ENCODE data around the gene DIAPH2.
A peak's percentile ranks its signal among the peaks of the same experiment; 100 is the strongest.

DIAPH2 gene

DNA sequence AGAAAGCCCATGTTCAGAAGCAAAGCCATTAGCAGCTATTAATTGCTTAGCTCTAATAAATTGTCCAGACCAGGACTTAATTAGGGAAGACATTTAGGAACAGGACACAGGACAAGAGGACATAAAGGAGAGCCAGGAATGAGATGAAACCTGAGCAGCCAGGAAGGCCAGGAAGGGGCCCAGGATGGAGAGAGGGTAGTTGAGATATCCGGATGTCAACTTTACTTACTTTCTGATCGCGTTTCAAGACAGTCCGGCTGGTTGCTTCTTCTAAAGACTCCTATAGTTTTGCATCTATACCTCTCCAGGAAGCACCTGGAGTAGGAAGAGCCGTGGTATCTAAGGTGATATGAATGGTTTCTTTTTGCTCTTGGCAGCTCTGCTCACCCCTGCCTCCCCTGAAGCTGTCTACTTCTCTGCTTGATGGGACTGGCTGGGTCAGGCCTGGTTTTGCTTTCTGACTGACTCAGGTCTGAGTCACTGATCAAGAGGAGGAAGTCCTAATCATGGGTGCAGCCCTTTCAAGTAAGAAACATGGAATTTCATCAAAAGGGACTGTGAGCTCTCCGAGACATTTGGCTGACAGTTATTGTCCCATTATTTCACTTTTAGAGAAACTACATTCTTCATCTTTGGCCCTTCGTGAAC is 932.4 kb downstream of the DIAPH2 start:
- peak; percentile 71 for DNase-seq

DNA sequence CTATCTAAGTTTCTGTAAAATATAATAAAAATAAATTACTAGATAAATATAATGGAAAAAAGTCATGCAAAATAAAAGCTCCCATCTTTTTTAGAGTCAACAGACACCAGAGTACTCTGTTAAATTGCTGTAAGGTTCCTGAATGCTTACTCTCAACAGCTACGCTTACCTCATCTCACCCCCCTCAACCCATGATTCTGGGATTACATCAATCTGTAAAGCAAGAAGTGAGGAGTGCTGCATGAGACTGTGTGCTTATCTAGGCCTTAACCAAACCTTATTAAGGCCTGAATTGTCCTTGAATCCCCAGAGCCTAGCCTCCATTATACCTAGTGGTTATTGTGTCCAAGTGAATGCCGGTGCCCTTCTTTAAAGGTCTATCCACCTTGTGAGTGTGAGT is 934.9 kb downstream of the DIAPH2 start:
- DNase-seq, result no peak

DNA sequence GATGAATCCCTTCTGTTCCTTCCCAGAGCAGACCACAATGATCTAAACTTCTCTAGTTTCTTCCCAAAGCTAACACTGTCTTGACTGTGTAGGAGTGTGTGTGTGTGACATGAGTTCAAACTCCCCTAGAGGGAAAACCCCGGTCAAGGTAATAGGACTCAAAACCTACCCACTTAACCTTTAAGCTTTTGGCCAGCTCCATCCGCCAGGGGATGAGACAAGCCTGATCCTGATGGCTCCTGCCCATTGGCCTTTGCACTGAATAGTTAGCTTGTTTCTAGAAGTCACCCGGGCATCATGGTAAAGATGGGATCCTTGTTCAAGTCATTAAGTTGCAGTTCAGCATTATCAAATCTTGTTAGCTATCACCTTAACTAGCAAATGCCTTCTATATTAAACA is 937.5 kb downstream of the DIAPH2 start:
- DNase-seq, result no peak

DNA sequence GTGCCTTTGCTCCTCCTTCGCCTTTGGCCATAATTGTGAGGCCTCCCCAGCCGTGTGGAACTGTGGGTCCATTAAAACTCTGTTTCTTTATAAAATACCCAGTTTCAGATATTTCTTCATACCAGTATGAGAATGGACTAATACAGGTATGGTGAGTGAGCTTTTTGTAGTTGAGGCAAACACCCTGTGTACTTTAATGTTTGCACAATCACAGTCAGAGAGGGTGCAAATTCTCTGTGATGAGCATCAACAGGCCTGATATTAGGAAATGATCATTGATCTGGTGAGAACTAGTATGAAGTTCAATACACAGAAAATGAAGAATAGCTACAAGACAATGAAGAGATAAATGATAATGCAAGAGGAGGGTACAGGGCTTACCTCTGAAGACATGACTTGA is 943.7 kb downstream of the DIAPH2 start:
- DNase-seq, result no peak

DNA sequence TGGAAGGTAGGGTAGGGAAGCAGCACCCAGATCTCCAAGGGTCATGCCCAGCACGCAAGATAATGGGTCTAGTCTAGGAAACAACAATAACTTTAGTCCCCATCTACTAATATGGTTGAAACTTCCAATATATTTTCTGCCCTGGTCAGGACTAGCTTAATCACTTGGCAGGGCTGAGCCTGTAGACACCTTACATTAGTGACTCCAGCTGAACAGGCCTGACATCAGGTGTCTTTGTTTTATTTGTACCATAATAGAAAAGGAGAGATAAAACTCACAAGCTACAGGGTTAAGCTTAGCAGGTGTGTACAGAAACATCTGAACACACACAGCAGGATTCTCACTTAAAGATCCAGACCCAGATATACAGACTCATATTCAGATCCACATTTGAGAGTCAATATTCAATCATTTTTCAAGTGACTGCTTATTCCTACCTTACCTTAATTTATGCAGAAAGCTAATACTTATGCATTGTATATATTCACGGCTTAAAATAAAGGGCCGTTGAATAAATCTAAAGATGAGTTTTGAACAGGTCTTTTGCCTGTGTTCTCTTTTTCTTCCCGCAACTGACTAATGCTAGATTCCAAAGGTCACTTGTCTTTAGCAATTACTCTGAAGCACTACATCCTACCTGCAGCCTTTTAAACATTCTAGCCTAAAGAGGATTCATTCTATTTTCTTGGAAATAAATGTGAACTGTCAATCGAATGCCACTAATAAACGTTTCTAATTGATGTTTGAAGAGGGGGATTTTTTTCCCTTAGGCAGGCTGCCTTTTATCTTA is 944.4 kb downstream of the DIAPH2 start:
- DNase-seq, result no peak

DNA sequence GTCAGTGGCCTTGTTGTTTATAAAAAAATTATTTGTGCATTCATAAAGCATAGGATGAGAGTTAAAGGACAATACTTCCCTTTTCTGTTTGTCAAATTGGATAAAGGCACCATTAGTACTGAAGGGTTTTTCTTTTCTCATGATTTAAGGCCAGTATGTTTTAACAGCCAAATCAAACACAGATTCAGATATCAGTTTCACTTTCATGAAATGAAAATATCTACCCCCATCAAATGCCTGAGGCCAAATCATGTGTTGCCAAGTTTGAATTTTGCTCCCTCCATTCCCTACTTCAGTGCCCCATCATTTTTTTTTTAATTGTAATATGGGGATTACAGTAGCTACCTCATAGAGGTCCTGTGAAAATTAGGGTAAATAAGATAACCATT is 944.9 kb downstream of the DIAPH2 start:
- DNase-seq, result no peak

DNA sequence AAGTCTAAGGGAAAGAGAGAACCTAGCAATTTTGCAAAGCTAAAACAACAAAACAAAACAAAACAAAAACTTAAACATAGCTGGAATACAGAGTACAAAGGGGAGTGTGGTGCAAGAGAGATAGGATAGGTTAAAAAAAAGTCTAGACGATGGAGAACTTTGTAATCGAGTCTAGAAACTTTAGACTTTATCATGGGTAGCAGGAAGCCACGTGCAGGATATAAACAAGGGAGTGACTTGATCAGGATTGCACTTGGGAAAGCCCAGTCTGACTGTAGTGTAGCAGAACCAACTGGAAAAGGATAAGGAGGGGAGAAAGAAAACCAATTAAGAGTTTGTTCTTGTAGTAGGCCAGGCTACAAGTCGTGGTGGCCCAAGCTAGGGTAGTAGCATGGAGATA is 949.2 kb downstream of the DIAPH2 start:
- DNase-seq, result no peak

DNA sequence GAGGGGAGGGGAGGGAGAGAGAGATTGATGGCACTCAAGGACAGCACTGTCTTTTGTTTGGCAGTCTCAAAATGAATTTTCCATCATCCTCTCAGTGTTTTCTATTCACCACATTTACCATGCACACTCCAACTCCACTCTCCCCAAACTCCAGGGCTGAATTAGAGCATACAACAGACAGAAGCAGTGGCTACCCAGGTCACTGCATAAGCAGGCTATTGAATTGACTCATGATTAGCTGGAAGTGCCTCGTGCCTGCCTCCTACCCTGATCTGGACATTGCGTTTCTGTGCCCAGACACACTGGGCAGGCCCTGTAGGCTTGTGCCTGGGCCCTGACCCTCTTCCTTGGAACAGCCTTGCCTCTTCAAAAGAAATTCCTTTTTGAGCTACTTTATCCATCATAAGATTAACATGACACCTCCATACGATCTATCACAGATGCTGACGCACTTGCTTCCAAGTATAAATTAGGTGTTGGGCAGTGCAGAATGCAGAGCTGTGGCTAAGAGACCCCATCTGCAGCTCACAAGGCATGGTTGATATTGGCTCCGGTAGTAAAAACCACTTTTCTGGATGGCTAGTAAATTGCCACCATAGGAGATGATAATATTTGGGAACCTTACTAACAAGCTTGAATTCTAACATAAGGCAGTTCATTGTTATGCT is 952.0 kb downstream of the DIAPH2 start:
- DNase-seq, result no peak

DNA sequence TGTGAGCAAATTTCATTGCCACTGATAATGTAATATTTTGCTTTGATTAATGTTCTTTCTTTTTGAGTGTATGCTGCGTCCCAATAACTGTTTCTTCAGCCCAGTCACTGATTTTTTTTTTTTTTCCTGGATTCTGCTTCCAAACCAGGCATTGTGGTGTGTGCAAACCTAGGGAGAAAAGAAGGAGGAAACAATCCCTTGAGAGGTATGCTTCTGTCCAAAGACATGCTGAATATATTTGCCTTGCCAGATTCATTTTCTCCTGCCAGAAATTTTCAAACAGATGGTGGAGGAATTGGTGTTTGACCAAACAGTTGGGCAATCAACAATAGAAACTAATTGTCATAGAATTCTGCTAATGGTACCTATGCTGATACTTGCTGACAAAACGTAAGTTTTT is 952.6 kb downstream of the DIAPH2 start:
- no peak for DNase-seq

DNA sequence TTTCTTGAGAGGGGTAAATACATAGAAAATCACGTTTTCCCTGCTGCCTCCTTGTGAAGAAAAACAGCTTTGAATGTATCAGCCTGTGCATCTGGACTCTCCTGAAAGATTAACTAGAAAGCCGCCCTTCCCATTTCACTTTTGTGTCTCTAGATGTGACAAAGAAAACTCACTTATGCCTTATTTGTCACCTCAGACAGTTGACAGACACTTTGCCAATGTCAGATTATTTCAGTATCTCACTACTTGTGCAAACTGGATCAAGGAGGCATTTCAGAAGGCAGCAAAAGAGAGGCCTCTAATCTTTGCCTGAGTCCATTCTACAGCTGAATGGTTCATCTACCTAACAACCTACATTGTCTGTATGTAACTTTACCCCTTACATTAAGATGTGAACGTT is 954.0 kb downstream of the DIAPH2 start:
- DNase-seq, result no peak

DNA sequence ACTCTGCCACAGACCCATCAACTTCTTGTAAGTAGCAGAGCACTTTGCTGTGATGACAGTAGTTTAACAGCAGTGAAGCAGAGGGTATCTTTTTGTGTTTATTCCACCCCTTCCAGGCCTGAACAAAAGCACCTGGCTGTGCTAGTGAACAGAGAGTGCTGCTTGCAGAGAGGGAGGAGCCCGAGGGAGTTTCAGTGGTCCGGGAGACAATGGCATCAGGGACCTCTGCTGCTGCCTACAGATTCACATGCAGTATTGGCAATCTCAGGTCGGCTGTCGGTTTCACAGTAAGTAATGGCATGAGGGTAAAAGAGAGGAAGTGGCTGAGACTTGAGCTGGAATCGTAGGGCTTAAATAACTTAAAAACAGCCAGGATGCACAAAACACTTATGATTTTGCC is 954.9 kb downstream of the DIAPH2 start:
- no peak for DNase-seq
